ENCODE measurements around the gene PLEKHM2. TPM values are rescaled to one million over a fixed set of nuclear protein-coding genes. Genes with fewer than 3 reads are reported as not detected.

Gene PLEKHM2
- total RNA-seq, 2 experiments from 2014 or later, result 27.5 to 45.7 TPM

DNA sequence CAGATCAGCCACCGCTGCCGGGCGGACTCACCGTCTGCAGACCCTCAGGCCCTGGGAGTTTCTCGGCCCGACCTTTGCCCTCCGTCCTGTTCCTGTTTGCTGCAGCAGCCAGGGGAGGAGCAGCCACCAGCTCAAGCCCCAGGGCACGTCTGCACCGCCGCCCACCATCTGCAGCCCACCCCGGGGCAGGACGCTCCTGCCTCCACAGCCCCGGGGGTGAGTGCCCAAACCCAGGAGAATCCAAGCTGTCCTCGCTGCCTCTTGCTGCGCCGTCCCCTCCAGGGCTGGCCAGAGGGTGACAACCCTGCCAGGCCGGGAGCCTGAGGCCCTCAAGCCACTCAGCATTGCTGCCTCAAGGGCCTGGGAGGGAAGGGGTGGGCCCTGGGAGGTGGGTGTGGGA, 50.8 kb downstream of the PLEKHM2 start:
- Histone ChIP-seq H3K4me3 (ENCODE audit: low read depth, low read length, poor library complexity, severe bottlenecking) (no peak overlapping the region), H4K20me1 (ENCODE audit: insufficient read depth, low read length) (no peaks in the 10 kb centered on the region), H3K9me3 (ENCODE audit: low read length) (no peaks in the 10 kb centered on the region), H3K9me2 (ENCODE audit: insufficient read depth, low read length) (no peaks in the 10 kb centered on the region), H3K27ac (ENCODE audit: low read depth, low read length, poor library complexity, severe bottlenecking) (no peak overlapping the region), H3K79me2 (ENCODE audit: insufficient read depth, low read depth, low read length) (no peaks in the 10 kb centered on the region), H2AFZ (ENCODE audit: low read length) (no peak overlapping the region), H3K36me3 (ENCODE audit: insufficient read depth, low read length) (0 out of 2 replicates have a peak, but pooled peaks cover 3% of the 10 kb centered on the region), H3K4me1 (ENCODE audit: insufficient read depth, low read length, poor library complexity, severe bottlenecking) (no peaks in the 10 kb centered on the region), H3K4me2 (ENCODE audit: low read length) (no peak overlapping the region)
- ChIA-PET CTCF (ENCODE audit: unreplicated experiment) (no interaction called here), POLR2A (interaction anchor here (0.6 kb wide), 1 partner anchor 142 kb away, joined by 3 read pairs; no protein-coding TSS in a partner anchor)
- no peak for DNase-seq (ENCODE audit: low spot score)
- BruUV-seq (replicated peaks), result no TSS peak
- intact Hi-C loops (cut with micrococcal nuclease; ENCODE audit: unreplicated experiment), result no loop called here
- TF ChIP-seq EZH2phosphoT487 (IDR thresholded peaks at IDR 0.05; ENCODE audit: borderline replicate concordance, low read depth, low read length), result no peak
- TF ChIP-seq CTCF (conservative IDR thresholded peaks at IDR 0.05; ENCODE audit: low read length), result no peak

DNA sequence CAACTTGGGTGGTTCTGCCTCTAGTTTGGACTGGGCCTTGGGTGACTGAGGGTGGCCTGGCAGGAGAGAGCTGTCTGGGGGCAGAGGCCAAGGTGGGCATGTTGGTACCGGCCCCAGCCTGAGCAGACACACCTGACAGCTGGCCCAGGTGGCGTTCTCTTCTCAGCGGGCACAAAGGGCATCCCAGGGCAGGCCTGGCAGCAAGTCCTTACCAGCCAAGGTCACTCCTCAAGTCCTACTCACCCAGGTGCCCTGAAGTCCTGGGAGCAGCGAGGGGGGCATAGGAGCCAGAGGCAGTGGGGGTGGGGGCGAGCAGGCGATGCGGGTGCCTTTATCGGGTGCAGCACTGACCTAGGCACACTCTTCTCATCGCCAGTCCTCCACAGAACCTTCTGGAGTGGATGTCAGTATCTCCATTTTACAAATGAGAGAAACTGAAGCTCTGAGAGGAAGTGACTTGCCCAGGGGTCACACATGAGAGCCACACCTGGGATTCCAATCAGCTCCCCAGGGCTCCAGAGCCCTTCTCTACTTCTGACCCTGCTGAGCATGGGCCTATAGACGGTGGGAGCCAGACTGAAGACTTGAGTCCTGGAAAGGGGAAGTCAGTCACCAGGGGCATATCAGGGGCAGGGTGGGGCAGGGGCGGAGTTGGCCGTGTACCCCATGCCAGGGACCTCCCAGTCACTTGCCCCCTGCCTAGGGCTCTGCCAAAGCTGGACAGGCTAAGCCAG, 51.4 kb downstream of the PLEKHM2 start:
- no peaks in the 10 kb centered on the region for H3K4me1 ChIP-seq (ENCODE audit: insufficient read depth, low read length, poor library complexity, severe bottlenecking)
- no peaks in the 10 kb centered on the region for H3K9me2 ChIP-seq (ENCODE audit: insufficient read depth, low read length)
- no peak for DNase-seq (ENCODE audit: low spot score)
- H3K79me2 ChIP-seq (ENCODE audit: insufficient read depth, low read depth, low read length), result no peaks in the 10 kb centered on the region
- no peak for TF ChIP-seq EZH2phosphoT487 (IDR thresholded peaks at IDR 0.05; ENCODE audit: borderline replicate concordance, low read depth, low read length)
- no peak for TF ChIP-seq CTCF (conservative IDR thresholded peaks at IDR 0.05; ENCODE audit: low read length)
- intact Hi-C loops (cut with micrococcal nuclease; ENCODE audit: unreplicated experiment), result no loop called here
- BruUV-seq (replicated peaks), result no TSS peak
- no peak overlapping the region for H3K4me2 ChIP-seq (ENCODE audit: low read length)
- POLR2A ChIA-PET, result interaction anchor here (0.6 kb wide), 2 partner anchors 36 to 142 kb away, joined by 3 read pairs; no protein-coding TSS in a partner anchor
- H3K27ac ChIP-seq (ENCODE audit: low read depth, low read length, poor library complexity, severe bottlenecking), result no peak overlapping the region
- H4K20me1 ChIP-seq (ENCODE audit: insufficient read depth, low read length), result no peaks in the 10 kb centered on the region
- H3K4me3 ChIP-seq (ENCODE audit: low read depth, low read length, poor library complexity, severe bottlenecking), result no peak overlapping the region
- CTCF ChIA-PET (ENCODE audit: unreplicated experiment), result no interaction called here
- no peaks in the 10 kb centered on the region for H3K9me3 ChIP-seq (ENCODE audit: low read length)
- H2AFZ ChIP-seq (ENCODE audit: low read length), result no peak overlapping the region
- H3K36me3 ChIP-seq (ENCODE audit: insufficient read depth, low read length), result 0 out of 2 replicates have a peak, but pooled peaks cover 3% of the 10 kb centered on the region

Data from OCI-LY7 (cell line).